ENCODE results near the gene FAT1. TPM values are rescaled to one million over a fixed set of nuclear protein-coding genes. Genes with fewer than 3 reads are reported as not detected.
A peak's percentile ranks its signal among the peaks of the same experiment; 100 is the strongest.

Gene FAT1
- total RNA-seq, 3 donors from 2014 or later, result 0.45 to 0.90 (median 0.73) TPM

GRCh38 chr4:186724864-186725468 is 1.3 kb upstream of the FAT1 start:
- Mint-ChIP-seq H3K36me3 (ENCODE audit: insufficient read depth) (no peaks in the 10 kb centered on the region), H3K4me3 (no peak overlapping the region), H3K4me1 (ENCODE audit: low read depth) (peaks cover 15% of the 10 kb centered on the region), H3K27me3 (ENCODE audit: low read depth) (peaks cover 56% of the 10 kb centered on the region), H3K9me3 (no peaks in the 10 kb centered on the region)
- DNase-seq (no peak), ATAC-seq (no peak)

- H3K9me3 Mint-ChIP-seq, result no peaks in the 10 kb centered on the region
- H3K4me3 Mint-ChIP-seq, result no peak overlapping the region
- no peaks in the 10 kb centered on the region for H3K36me3 Mint-ChIP-seq (ENCODE audit: insufficient read depth)
- H3K27me3 Mint-ChIP-seq (ENCODE audit: low read depth), result peaks cover 56% of the 10 kb centered on the region
- ATAC-seq (no peak), DNase-seq (no peak)
- peaks cover 15% of the 10 kb centered on the region for H3K4me1 Mint-ChIP-seq (ENCODE audit: low read depth)
Measured at GRCh38 chr4:186724058-186724863, 605 bp upstream of the FAT1 start.

- peaks cover 2% of the 10 kb centered on the region for H3K9me3 Mint-ChIP-seq
- ATAC-seq (peak in 1 of 2 donors; percentile 38), DNase-seq (no peak)
- peaks cover 15% of the 10 kb centered on the region for H3K4me1 Mint-ChIP-seq (ENCODE audit: low read depth)
- peak overlapping the region; percentile 14 for H3K4me3 Mint-ChIP-seq
- peaks cover 48% of the 10 kb centered on the region for H3K27me3 Mint-ChIP-seq (ENCODE audit: low read depth)
- no peaks in the 10 kb centered on the region for H3K36me3 Mint-ChIP-seq (ENCODE audit: insufficient read depth)
Measured at GRCh38 chr4:186722796-186723291, 812 bp downstream of the FAT1 start.

GRCh38 chr4:186719925-186720694 is 3.5 kb downstream of the FAT1 start:
- Mint-ChIP-seq H3K27me3 (ENCODE audit: low read depth) (peaks cover 25% of the 10 kb centered on the region), H3K4me1 (ENCODE audit: low read depth) (peaks cover 9% of the 10 kb centered on the region), H3K36me3 (ENCODE audit: insufficient read depth) (no peaks in the 10 kb centered on the region), H3K4me3 (no peak overlapping the region), H3K9me3 (peaks cover 7% of the 10 kb centered on the region)
- DNase-seq (no peak), ATAC-seq (no peak)

- ATAC-seq (no peak), DNase-seq (no peak)
- peaks cover 7% of the 10 kb centered on the region for H3K9me3 Mint-ChIP-seq
- H3K4me3 Mint-ChIP-seq, result no peak overlapping the region
- H3K4me1 Mint-ChIP-seq (ENCODE audit: low read depth), result no peaks in the 10 kb centered on the region
- H3K36me3 Mint-ChIP-seq (ENCODE audit: insufficient read depth), result no peaks in the 10 kb centered on the region
- peaks cover 13% of the 10 kb centered on the region for H3K27me3 Mint-ChIP-seq (ENCODE audit: low read depth)
Measured at GRCh38 chr4:186717556-186717955, 6.1 kb downstream of the FAT1 start.

GRCh38 chr4:186715077-186715476 is 8.6 kb downstream of the FAT1 start:
- Mint-ChIP-seq H3K4me1 (ENCODE audit: low read depth) (no peaks in the 10 kb centered on the region), H3K9me3 (peaks cover 7% of the 10 kb centered on the region), H3K36me3 (ENCODE audit: insufficient read depth) (no peaks in the 10 kb centered on the region), H3K4me3 (no peak overlapping the region), H3K27me3 (ENCODE audit: low read depth) (no peaks in the 10 kb centered on the region)
- ATAC-seq, result no peak
- no peak for DNase-seq

GRCh38 chr4:186714006-186714675 is 9.5 kb downstream of the FAT1 start:
- peaks cover 7% of the 10 kb centered on the region for H3K9me3 Mint-ChIP-seq
- no peak overlapping the region for H3K4me3 Mint-ChIP-seq

GRCh38 chr4:186712690-186713089 is 11.0 kb downstream of the FAT1 start:
- Mint-ChIP-seq H3K4me3 (no peak overlapping the region), H3K27me3 (ENCODE audit: low read depth) (no peaks in the 10 kb centered on the region), H3K36me3 (ENCODE audit: insufficient read depth) (no peaks in the 10 kb centered on the region), H3K9me3 (peaks cover 4% of the 10 kb centered on the region), H3K4me1 (ENCODE audit: low read depth) (no peaks in the 10 kb centered on the region)
- ATAC-seq, result no peak
- no peak for DNase-seq

More at GRCh38 chr4:186714006-186714675, 9.5 kb downstream of the FAT1 start:
- no peak for DNase-seq
- Mint-ChIP-seq H3K36me3 (ENCODE audit: insufficient read depth) (no peaks in the 10 kb centered on the region), H3K27me3 (ENCODE audit: low read depth) (no peaks in the 10 kb centered on the region), H3K4me1 (ENCODE audit: low read depth) (no peaks in the 10 kb centered on the region)
- no peak for ATAC-seq

- no peak overlapping the region for H3K4me3 Mint-ChIP-seq
- no peaks in the 10 kb centered on the region for H3K4me1 Mint-ChIP-seq (ENCODE audit: low read depth)
- no peaks in the 10 kb centered on the region for H3K27me3 Mint-ChIP-seq (ENCODE audit: low read depth)
Measured at GRCh38 chr4:186710521-186711119, 13.0 kb downstream of the FAT1 start.

GRCh38 chr4:186709517-186709916 is 14.1 kb downstream of the FAT1 start:
- no peaks in the 10 kb centered on the region for H3K27me3 Mint-ChIP-seq (ENCODE audit: low read depth)
- no peaks in the 10 kb centered on the region for H3K36me3 Mint-ChIP-seq (ENCODE audit: insufficient read depth)
- DNase-seq (no peak), ATAC-seq (no peak)
- no peaks in the 10 kb centered on the region for H3K4me1 Mint-ChIP-seq (ENCODE audit: low read depth)
- H3K4me3 Mint-ChIP-seq, result no peak overlapping the region
- no peaks in the 10 kb centered on the region for H3K9me3 Mint-ChIP-seq

More at GRCh38 chr4:186710521-186711119, 13.0 kb downstream of the FAT1 start:
- ATAC-seq (no peak), DNase-seq (no peak)
- no peaks in the 10 kb centered on the region for H3K36me3 Mint-ChIP-seq (ENCODE audit: insufficient read depth)
- H3K9me3 Mint-ChIP-seq, result no peaks in the 10 kb centered on the region

- Mint-ChIP-seq H3K4me3 (no peak overlapping the region), H3K27me3 (ENCODE audit: low read depth) (no peaks in the 10 kb centered on the region), H3K4me1 (ENCODE audit: low read depth) (no peaks in the 10 kb centered on the region), H3K9me3 (no peaks in the 10 kb centered on the region), H3K36me3 (ENCODE audit: insufficient read depth) (no peaks in the 10 kb centered on the region)
- ATAC-seq, result no peak
- DNase-seq, result no peak
Measured at GRCh38 chr4:186708554-186708953, 15.1 kb downstream of the FAT1 start.

GRCh38 chr4:186707996-186708395 is 15.7 kb downstream of the FAT1 start:
- Mint-ChIP-seq H3K9me3 (no peaks in the 10 kb centered on the region), H3K4me1 (ENCODE audit: low read depth) (no peaks in the 10 kb centered on the region), H3K4me3 (no peak overlapping the region), H3K36me3 (ENCODE audit: insufficient read depth) (no peaks in the 10 kb centered on the region), H3K27me3 (ENCODE audit: low read depth) (no peaks in the 10 kb centered on the region)
- ATAC-seq (no peak), DNase-seq (no peak)

- ATAC-seq, result no peak
- Mint-ChIP-seq H3K4me3 (no peak overlapping the region), H3K9me3 (no peaks in the 10 kb centered on the region), H3K36me3 (ENCODE audit: insufficient read depth) (no peaks in the 10 kb centered on the region), H3K4me1 (ENCODE audit: low read depth) (no peaks in the 10 kb centered on the region), H3K27me3 (ENCODE audit: low read depth) (no peaks in the 10 kb centered on the region)
- no peak for DNase-seq
Measured at GRCh38 chr4:186707574-186707973, 16.1 kb downstream of the FAT1 start.

- DNase-seq, result no peak
- Mint-ChIP-seq H3K9me3 (no peaks in the 10 kb centered on the region), H3K4me3 (no peak overlapping the region), H3K27me3 (ENCODE audit: low read depth) (no peaks in the 10 kb centered on the region), H3K36me3 (ENCODE audit: insufficient read depth) (no peaks in the 10 kb centered on the region), H3K4me1 (ENCODE audit: low read depth) (no peaks in the 10 kb centered on the region)
- ATAC-seq, result no peak
Measured at GRCh38 chr4:186704057-186704456, 19.6 kb downstream of the FAT1 start.
